GM23338 (cell line): ENCODE measurements around the gene SYT13. TPM values are rescaled to one million over a fixed set of nuclear protein-coding genes. Genes with fewer than 3 reads are reported as not detected.

Experiments
- ATAC-seq: fragments of 200-7000 bp; cut with Tn5 transposase; 3 replicates; pipeline ENCODE4 v1.9.1; 2020
- DNase-seq: peaks from one replicate; pipeline ENCODE4 v3.0.0-alpha.2; 2015; ENCODE audit warnings: low spot score
- H2AFZ ChIP-seq: fragments of 200-600 bp; sonication (generic); 2 replicates; pipeline ENCODE4 v1.8.0; 2016; ENCODE audit warnings: antibody characterized with exemption, mild to moderate bottlenecking, moderate library complexity
- H3F3A ChIP-seq: fragments of 200-600 bp; sonication (generic); replicated peaks from 2 replicates; pipeline ENCODE4 v1.8.0; 2017; ENCODE audit warnings: antibody characterized with exemption, mixed run types, low read depth
- H3K27ac ChIP-seq: fragments of 200-600 bp; sonication (generic); 2 replicates; pipeline ENCODE4 v1.6.1; 2016; ENCODE audit warnings: low read depth
- H3K27me3 ChIP-seq: fragments of 200-600 bp; sonication (generic); 2 replicates; pipeline ENCODE4 v1.8.0; 2016; ENCODE audit warnings: mild to moderate bottlenecking, mixed run types, moderate library complexity; ENCODE audit not compliant: insufficient read depth
- H3K36me3 ChIP-seq: fragments of 200-600 bp; sonication (generic); 2 replicates; pipeline ENCODE4 v1.8.0; 2016; ENCODE audit warnings: mild to moderate bottlenecking; ENCODE audit not compliant: insufficient read depth
- H3K4me1 ChIP-seq: fragments of 200-600 bp; sonication (generic); 2 replicates; pipeline ENCODE4 v1.8.0; 2016; ENCODE audit warnings: mild to moderate bottlenecking, moderate library complexity; ENCODE audit not compliant: insufficient read depth
- H3K4me2 ChIP-seq: fragments of 200-600 bp; sonication (generic); 2 replicates; pipeline ENCODE4 v1.7.1; 2017; ENCODE audit warnings: mixed run types
- H3K4me3 ChIP-seq: fragments of 200-600 bp; sonication (generic); 2 replicates; pipeline ENCODE4 v1.6.1; 2016; ENCODE audit warnings: mixed run types
- H3K79me2 ChIP-seq: fragments of 200-600 bp; sonication (generic); replicated peaks from 2 replicates; pipeline ENCODE4 v1.8.0; 2017; ENCODE audit warnings: mild to moderate bottlenecking; ENCODE audit not compliant: insufficient read depth
- H3K9me2 ChIP-seq: fragments of 200-600 bp; sonication (generic); 2 replicates; pipeline ENCODE4 v1.8.0; 2017; ENCODE audit not compliant: insufficient read depth
- H4K20me1 ChIP-seq: fragments of 200-600 bp; sonication (generic); replicated peaks from 2 replicates; pipeline ENCODE4 v1.8.0; 2017; ENCODE audit warnings: mild to moderate bottlenecking; ENCODE audit not compliant: insufficient read depth
- H3K27ac Mint-ChIP-seq: 2 replicates; pipeline ENCODE4 v1.8.0; 2020; ENCODE audit warnings: inconsistent platforms, mild to moderate bottlenecking, moderate library complexity, mixed read lengths
- H3K27me3 Mint-ChIP-seq: 3 replicates; pipeline ENCODE4 v1.8.0; 2022; ENCODE audit warnings: low read depth, mild to moderate bottlenecking, moderate library complexity, mixed read lengths, inconsistent platforms; ENCODE audit not compliant: insufficient read depth, poor library complexity
- H3K36me3 Mint-ChIP-seq: 3 replicates; pipeline ENCODE4 v1.8.0; 2021; ENCODE audit warnings: low read depth, mild to moderate bottlenecking, inconsistent platforms, moderate library complexity, mixed read lengths
- H3K4me1 Mint-ChIP-seq: 3 replicates; pipeline ENCODE4 v1.8.0; 2020; ENCODE audit warnings: mild to moderate bottlenecking, inconsistent platforms, mixed read lengths
- H3K4me3 Mint-ChIP-seq: 3 replicates; pipeline ENCODE4 v1.8.0; 2021; ENCODE audit warnings: moderate library complexity, mild to moderate bottlenecking, inconsistent platforms, mixed read lengths
- H3K9me3 Mint-ChIP-seq: 3 replicates; pipeline ENCODE4 v1.8.0; 2020; ENCODE audit warnings: moderate library complexity, mild to moderate bottlenecking, inconsistent platforms, mixed read lengths
- CTCF ChIP-seq, 2 experiments: fragments of 200-600 bp in 1 of 2; sonication (generic) in 1 of 2; conservative IDR thresholded peaks; 2 replicates each; pipeline versions ENCODE4 v1.5.1 to v1.6.1; 2016 to 2017; ENCODE audit warnings: antibody characterized with exemption in 2 of 2, low read depth in 2 of 2, mild to moderate bottlenecking in 2 of 2, moderate library complexity in 1 of 2
- EZH2 ChIP-seq: fragments of 200-600 bp; sonication (generic); IDR thresholded peaks from one replicate; pipeline ENCODE4 v1.8.0; 2017; ENCODE audit warnings: antibody characterized with exemption, mild to moderate bottlenecking, low read depth; ENCODE audit not compliant: unreplicated experiment
- NANOG ChIP-seq: IDR thresholded peaks from 2 replicates; pipeline ENCODE4 v1.6.1; 2016; ENCODE audit warnings: antibody characterized with exemption, borderline replicate concordance
- STAT1 ChIP-seq: IDR thresholded peaks from one replicate; pipeline ENCODE4 v1.6.1; 2016; ENCODE audit warnings: antibody characterized with exemption; ENCODE audit not compliant: unreplicated experiment
- ZNF114 ChIP-seq: fragments of 250-450 bp; sonication (Bioruptor Pico); IDR thresholded peaks from 2 replicates; pipeline ENCODE4 v1.5.0; 2020; ENCODE audit warnings: mild to moderate bottlenecking, moderate library complexity
- polyA plus RNA-seq: library from polyadenylated mRNA; unstranded; fragments of >200 nt; fragmentation: Nextera tagmentation; extraction: Ambion mirVana; gene quantifications from 2 replicates; pipeline ENCODE4 v1.2.1, GENCODE V29; 2016
- total RNA-seq: library from RNA; depleted of rRNA; stranded (reverse); fragments of >200 nt; shearing (Covaris generic); gene quantifications from 2 replicates; pipeline ENCODE4 v1.2.3, GENCODE V29; 2014
- TF ChIP-seq, protein P1 (sequence below): IDR thresholded peaks from one replicate; pipeline ENCODE4 v1.6.1; 2018; ENCODE audit warnings: antibody characterized with exemption; ENCODE audit not compliant: unreplicated experiment

The SYT13 gene
- total and polyA plus RNA-seq, 2 experiments from 2014 or later: 3.4 to 16.3 TPM

- TF ChIP-seq EZH2 (no peak), ZNF114 (CRISPR knock-in tag) (no peak), STAT1 (no peak)
These were observed 80.2 kb downstream of the SYT13 start (continued) for GRCh38 chr11:45205978-45206377.

GRCh38 chr11:45204761-45205160 lies 81.4 kb downstream of the SYT13 start:
- H3K4me2 ChIP-seq: no peak overlapping the region
- peak; percentile 60 for DNase-seq

DNA sequence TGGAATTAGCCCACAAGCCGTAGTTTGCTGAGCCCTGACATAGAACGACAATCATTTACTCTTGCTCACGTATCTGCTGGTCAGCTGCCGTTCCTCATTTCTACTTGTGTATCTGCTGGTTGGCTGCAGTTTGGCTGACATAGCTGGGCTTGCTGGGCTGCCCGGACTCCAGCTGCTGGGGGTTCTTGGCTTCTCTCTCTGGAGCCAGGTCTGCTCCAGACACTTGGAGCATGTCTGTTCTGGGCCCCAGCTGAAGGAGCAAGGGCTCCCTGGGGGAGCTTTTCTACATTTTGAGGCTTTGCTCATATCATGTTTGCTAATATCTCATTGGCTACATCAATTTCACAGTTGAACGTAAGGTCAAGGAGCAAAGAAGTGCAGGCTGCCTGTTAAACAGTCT lies 92.4 kb downstream of the SYT13 start:
- no peak overlapping the region for H2AFZ ChIP-seq
- no peak overlapping the region for H3K4me2 ChIP-seq
- TF ChIP-seq, protein P1, sequence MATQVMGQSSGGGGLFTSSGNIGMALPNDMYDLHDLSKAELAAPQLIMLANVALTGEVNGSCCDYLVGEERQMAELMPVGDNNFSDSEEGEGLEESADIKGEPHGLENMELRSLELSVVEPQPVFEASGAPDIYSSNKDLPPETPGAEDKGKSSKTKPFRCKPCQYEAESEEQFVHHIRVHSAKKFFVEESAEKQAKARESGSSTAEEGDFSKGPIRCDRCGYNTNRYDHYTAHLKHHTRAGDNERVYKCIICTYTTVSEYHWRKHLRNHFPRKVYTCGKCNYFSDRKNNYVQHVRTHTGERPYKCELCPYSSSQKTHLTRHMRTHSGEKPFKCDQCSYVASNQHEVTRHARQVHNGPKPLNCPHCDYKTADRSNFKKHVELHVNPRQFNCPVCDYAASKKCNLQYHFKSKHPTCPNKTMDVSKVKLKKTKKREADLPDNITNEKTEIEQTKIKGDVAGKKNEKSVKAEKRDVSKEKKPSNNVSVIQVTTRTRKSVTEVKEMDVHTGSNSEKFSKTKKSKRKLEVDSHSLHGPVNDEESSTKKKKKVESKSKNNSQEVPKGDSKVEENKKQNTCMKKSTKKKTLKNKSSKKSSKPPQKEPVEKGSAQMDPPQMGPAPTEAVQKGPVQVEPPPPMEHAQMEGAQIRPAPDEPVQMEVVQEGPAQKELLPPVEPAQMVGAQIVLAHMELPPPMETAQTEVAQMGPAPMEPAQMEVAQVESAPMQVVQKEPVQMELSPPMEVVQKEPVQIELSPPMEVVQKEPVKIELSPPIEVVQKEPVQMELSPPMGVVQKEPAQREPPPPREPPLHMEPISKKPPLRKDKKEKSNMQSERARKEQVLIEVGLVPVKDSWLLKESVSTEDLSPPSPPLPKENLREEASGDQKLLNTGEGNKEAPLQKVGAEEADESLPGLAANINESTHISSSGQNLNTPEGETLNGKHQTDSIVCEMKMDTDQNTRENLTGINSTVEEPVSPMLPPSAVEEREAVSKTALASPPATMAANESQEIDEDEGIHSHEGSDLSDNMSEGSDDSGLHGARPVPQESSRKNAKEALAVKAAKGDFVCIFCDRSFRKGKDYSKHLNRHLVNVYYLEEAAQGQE: no peak
- TF ChIP-seq NANOG (no peak), CTCF (conservative IDR thresholded peaks at IDR 0.05; ENCODE audit: low read depth in 2 of 2) (no peak)
- H3K79me2 ChIP-seq: no peaks in the 10 kb centered on the region
- Mint-ChIP-seq H3K27me3 (no peaks in the 10 kb centered on the region), H3K9me3 (peaks cover 6% of the 10 kb centered on the region; the same call in 2 of the 3 replicates), H3K4me1 (peaks cover 6% of the 10 kb centered on the region; the same call in 2 of the 3 replicates), H3K36me3 (peaks cover 25% of the 10 kb centered on the region), H3K4me3 (no peak overlapping the region), H3K27ac (no peak overlapping the region)
- no peaks in the 10 kb centered on the region for H3K4me1 ChIP-seq
- no peaks in the 10 kb centered on the region for H3F3A ChIP-seq
- H3K27me3 ChIP-seq: no peaks in the 10 kb centered on the region
- no peaks in the 10 kb centered on the region for H3K36me3 ChIP-seq
- ATAC-seq (no peak), DNase-seq (no peak)
- H3K9me2 ChIP-seq: no peaks in the 10 kb centered on the region
- H3K4me3 ChIP-seq: no peak overlapping the region
- no peak overlapping the region for H3K27ac ChIP-seq
- no peaks in the 10 kb centered on the region; the same call in 1 of the 2 replicates for H4K20me1 ChIP-seq

More at GRCh38 chr11:45204761-45205160, 81.4 kb downstream of the SYT13 start:
- H3K27me3 ChIP-seq: no peaks in the 10 kb centered on the region
- TF ChIP-seq ZNF114 (CRISPR knock-in tag): no peak
- TF ChIP-seq CTCF (conservative IDR thresholded peaks at IDR 0.05; ENCODE audit: low read depth in 2 of 2): peak; percentile 29 to 67
- no peak overlapping the region for H3K4me3 Mint-ChIP-seq
- peak; percentile 85 for ATAC-seq
- H3K79me2 ChIP-seq: no peaks in the 10 kb centered on the region
- H3K27ac ChIP-seq: no peak overlapping the region
- peaks cover 7% of the 10 kb centered on the region for H3K27me3 Mint-ChIP-seq
- no peaks in the 10 kb centered on the region for H4K20me1 ChIP-seq
- 0 out of 2 replicates have a peak, but pooled peaks cover 3% of the 10 kb centered on the region for H3F3A ChIP-seq
- peaks cover 5% of the 10 kb centered on the region; the same call in 2 of the 3 replicates for H3K9me3 Mint-ChIP-seq
- H3K4me3 ChIP-seq: no peak overlapping the region
- H3K4me1 Mint-ChIP-seq: peaks cover 9% of the 10 kb centered on the region
- H2AFZ ChIP-seq: no peak overlapping the region
- H3K9me2 ChIP-seq: no peaks in the 10 kb centered on the region
- H3K36me3 Mint-ChIP-seq: peaks cover 14% of the 10 kb centered on the region
- H3K36me3 ChIP-seq: no peaks in the 10 kb centered on the region
- peaks cover 6% of the 10 kb centered on the region for H3K4me1 ChIP-seq
- no peak overlapping the region for H3K27ac Mint-ChIP-seq
